Ovary (tissue), 9 donors: ENCODE data around the gene GNG8. TPM values are rescaled to one million over a fixed set of nuclear protein-coding genes. Genes with fewer than 3 reads are reported as not detected.

Experiments used
- DNase-seq, 5 donors: peaks; one replicate each; pipeline ENCODE4 v3.0.0-alpha.2; 2019 to 2020
- H3K27ac ChIP-seq, 2 donors: fragments of 200-600 bp; one replicate each; pipeline versions ENCODE4 v1.5.1 to v1.8.0; 2019 to 2022
- H3K27me3 ChIP-seq: fragments of 200-600 bp; one replicate; pipeline ENCODE4 v1.8.0; 2022
- H3K36me3 ChIP-seq: fragments of 200-600 bp; sonication (generic); one replicate; pipeline ENCODE4 v1.5.1; 2019
- H3K4me1 ChIP-seq: one replicate; pipeline ENCODE4 v1.8.1; 2013; ENCODE audit warnings: mild to moderate bottlenecking, moderate library complexity; ENCODE audit not compliant: insufficient read depth
- H3K4me3 ChIP-seq: fragments of 200-600 bp; sonication (generic); one replicate; pipeline ENCODE4 v1.5.1; 2017
- H3K9me3 ChIP-seq, 2 donors: fragments of 200-600 bp in 1 of 2; sonication (generic) in 1 of 2; one replicate each; pipeline versions ENCODE4 v1.5.1 to v1.8.1; 2013 to 2019; ENCODE audit warnings: mild to moderate bottlenecking in 1 of 2, moderate library complexity in 1 of 2
- EP300 ChIP-seq: sonication (generic); formaldehyde crosslinking; IDR thresholded peaks from one replicate; pipeline ENCODE4 v1.6.1; 2017; ENCODE audit warnings: antibody characterized with exemption
- POLR2A ChIP-seq: fragments of 450-650 bp; IDR thresholded peaks from one replicate; pipeline ENCODE4 v1.6.1; 2017; ENCODE audit warnings: antibody characterized with exemption, mild to moderate bottlenecking, moderate library complexity
- WGBS, 3 donors: extraction: QIAGEN DNeasy Blood & Tissue Kit in 1 of 3; methylation state at CpG; one replicate each; pipeline versions ENCODE4 v1.1.5 to v1.1.7; 2013 to 2017; 5-methylcytosine and 5-hydroxymethylcytosine counted together
- intact Hi-C, 4 donors: fragments of 100-400 bp; cut with DNase I; formaldehyde crosslinking; loops; one replicate each; pipeline versions ENCODE4 v1.11.0 to v1.15.1; 2022 to 2023
- polyA plus RNA-seq, 2 donors: library from polyadenylated mRNA; stranded (reverse); fragments of 200-250 nt in 1 of 2; fragments of 350-450 nt in 1 of 2; fragmentation: Illumina TruSeq in 1 of 2; extraction: RNeasy Lipid Tissue Mini Kit (QIAGEN cat#74804) in 1 of 2; gene quantifications; one replicate each; pipeline ENCODE4 v1.2.3, GENCODE V29; 2013 to 2014
- total RNA-seq, 7 donors: library from RNA; depleted of rRNA in 2 of 7; stranded (reverse); fragments of >200 nt in 2 of 7; fragmentation: NEBNext Ultra II Directional in 3 of 7; extraction: Animal tissue kit (Norgen Biotek cat#: 25700) in 3 of 7; gene quantifications; one replicate each; pipeline versions ENCODE4 v1.1.0 to v1.2.4, GENCODE V29; 2016 to 2023
- TF ChIP-seq, protein P1 (sequence below), 3 donors: fragments of 450-650 bp in 2 of 3; fragments of 200-600 bp in 1 of 3; IDR thresholded peaks; one replicate each; pipeline versions ENCODE4 v1.5.1 to v1.8.0; 2016 to 2022; ENCODE audit warnings: antibody characterized with exemption in 3 of 3, mild to moderate bottlenecking in 1 of 3
- donor health status: DM: no; HTN: no; CAD: no; lungs with moderate emphysema.
- donor health status: DM: no; HTN: no; CAD: no.
- donor health status: Bipolar disorder and iron deficiency.
- donor health status: DM: yes; HTN: yes; CAD: no.
- donor health status: DM: no; HTN: no; CAD: no.
- donor health status: DM: yes; HTN: yes; CAD: no.

The GNG8 gene
- total and polyA plus RNA-seq, 9 donors: not detected

DNA sequence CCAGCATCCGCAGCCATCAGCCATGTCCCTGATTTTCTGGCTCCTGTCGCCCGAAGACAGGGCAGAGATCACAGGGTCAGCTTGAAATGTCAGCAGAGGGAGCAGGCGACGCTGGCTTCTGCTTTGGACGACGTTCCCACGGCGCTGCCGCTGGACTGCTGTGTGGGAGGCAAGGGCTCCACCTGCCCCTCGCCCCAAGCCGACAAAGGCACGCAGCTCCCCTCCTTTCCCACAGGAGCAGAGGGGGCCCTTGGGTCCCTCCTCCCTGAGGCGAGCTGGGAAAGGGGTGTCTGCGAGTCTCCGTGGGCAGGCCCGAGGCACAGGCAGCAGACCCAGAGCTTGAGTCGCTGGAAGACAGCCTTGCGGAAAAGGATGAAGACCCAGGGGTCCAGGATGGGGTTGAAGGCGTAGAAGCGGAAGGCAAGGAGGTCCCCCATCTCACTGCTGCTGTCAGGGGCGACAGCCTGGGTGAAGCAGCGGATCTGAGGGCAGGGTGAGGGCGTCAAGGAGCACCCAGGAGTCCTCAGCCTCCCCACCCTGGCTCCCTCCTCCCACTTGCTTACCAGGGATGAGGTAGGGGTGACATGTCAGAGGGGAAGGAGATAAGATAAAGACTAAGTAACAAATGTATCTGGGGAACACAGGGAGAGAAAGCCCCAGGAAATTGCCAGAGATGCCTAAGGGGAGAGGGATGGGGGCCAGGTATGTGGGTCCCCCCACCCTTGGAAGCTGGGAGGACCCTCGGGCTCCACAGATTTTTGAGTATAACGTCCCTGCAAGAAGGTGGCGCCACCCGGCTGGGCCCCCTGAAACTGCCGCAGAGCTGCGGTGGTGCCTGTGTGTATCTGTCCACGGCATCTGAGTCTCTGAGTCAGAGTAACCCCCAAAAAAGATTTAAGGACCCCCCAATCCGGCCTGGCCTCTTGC is 14.5 kb downstream of the GNG8 start:
- WGBS, 3 donors: 41 to 57% (median 51%) methylated on average over 28 to 32 of the region's 32 CpGs
- H3K27ac ChIP-seq: peak overlapping the region in 1 of 2 donors; percentile 48
- H3K36me3 ChIP-seq: no peaks in the 10 kb centered on the region
- DNase-seq: no peak
- no peaks in the 10 kb centered on the region for H3K27me3 ChIP-seq
- H3K4me3 ChIP-seq: no peak overlapping the region
- no peaks in the 10 kb centered on the region for H3K4me1 ChIP-seq
- TF ChIP-seq EP300 (no peak), POLR2A (no peak)
- TF ChIP-seq, protein P1, sequence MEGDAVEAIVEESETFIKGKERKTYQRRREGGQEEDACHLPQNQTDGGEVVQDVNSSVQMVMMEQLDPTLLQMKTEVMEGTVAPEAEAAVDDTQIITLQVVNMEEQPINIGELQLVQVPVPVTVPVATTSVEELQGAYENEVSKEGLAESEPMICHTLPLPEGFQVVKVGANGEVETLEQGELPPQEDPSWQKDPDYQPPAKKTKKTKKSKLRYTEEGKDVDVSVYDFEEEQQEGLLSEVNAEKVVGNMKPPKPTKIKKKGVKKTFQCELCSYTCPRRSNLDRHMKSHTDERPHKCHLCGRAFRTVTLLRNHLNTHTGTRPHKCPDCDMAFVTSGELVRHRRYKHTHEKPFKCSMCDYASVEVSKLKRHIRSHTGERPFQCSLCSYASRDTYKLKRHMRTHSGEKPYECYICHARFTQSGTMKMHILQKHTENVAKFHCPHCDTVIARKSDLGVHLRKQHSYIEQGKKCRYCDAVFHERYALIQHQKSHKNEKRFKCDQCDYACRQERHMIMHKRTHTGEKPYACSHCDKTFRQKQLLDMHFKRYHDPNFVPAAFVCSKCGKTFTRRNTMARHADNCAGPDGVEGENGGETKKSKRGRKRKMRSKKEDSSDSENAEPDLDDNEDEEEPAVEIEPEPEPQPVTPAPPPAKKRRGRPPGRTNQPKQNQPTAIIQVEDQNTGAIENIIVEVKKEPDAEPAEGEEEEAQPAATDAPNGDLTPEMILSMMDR (IDR thresholded peaks at IDR 0.05): no peak
- intact Hi-C loops: no loop called here
- no peaks in the 10 kb centered on the region for H3K9me3 ChIP-seq

DNA sequence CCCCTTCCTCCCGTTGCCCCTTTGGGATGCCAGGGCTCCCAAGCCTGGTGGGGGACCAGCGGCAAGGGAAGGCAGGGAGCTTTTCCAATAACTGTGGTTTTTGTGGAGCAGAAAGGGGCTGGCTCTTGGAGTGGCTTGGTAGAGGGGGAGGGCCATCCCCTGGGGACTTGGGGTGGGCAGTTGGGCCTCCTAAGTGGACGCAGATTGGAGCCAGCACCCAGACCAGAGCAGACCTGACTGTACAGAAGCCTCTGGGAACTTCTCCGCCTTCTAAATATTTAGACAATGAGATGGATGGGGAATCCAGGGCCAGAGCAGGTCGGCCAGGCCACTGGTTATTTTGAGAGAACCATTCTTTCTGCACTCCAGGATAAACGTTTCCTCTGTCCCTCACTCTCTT is 15.3 kb downstream of the GNG8 start:
- WGBS, 3 donors: 18 to 28% (median 24%) methylated on average over 6 of the region's 6 CpGs
- intact Hi-C loops: no loop called here
- Histone ChIP-seq H3K4me1 (no peaks in the 10 kb centered on the region), H3K27me3 (no peaks in the 10 kb centered on the region), H3K36me3 (no peaks in the 10 kb centered on the region), H3K4me3 (no peak overlapping the region), H3K27ac (peak overlapping the region; percentile 10 to 48), H3K9me3 (no peaks in the 10 kb centered on the region)
- no peak for DNase-seq
- TF ChIP-seq POLR2A (no peak), EP300 (no peak)
- TF ChIP-seq, protein P1 (IDR thresholded peaks at IDR 0.05): no peak

DNA sequence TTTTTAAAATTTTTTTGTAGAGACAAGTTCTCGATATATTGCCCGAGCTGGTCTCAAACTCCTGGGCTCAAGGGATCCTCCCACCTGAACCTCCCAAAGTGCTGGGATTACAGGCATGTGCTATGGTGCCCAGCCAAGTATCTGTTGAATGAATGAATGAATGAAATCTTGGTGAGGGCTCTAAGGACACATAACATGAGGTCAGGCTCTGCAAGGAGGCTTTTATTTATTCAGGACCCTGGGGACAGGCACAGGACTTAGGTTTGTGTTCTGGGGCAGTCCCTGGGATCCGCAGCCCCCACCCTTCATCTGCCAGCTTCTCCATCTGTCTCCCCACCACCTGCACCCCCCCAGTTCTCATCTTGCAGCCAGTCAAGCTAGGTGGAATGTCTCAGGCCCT is 15.7 kb downstream of the GNG8 start:
- 86 to 92% (median 91%) methylated on average over 3 of the region's 3 CpGs for WGBS, 3 donors
- no peaks in the 10 kb centered on the region for H3K4me1 ChIP-seq
- no peaks in the 10 kb centered on the region for H3K9me3 ChIP-seq
- DNase-seq: no peak
- no peaks in the 10 kb centered on the region for H3K36me3 ChIP-seq
- peak overlapping the region in 1 of 2 donors; percentile 10 for H3K27ac ChIP-seq
- H3K27me3 ChIP-seq: no peaks in the 10 kb centered on the region
- TF ChIP-seq EP300 (no peak), POLR2A (no peak)
- TF ChIP-seq, protein P1 (IDR thresholded peaks at IDR 0.05): no peak
- H3K4me3 ChIP-seq: no peak overlapping the region
- intact Hi-C loops: no loop called here

DNA sequence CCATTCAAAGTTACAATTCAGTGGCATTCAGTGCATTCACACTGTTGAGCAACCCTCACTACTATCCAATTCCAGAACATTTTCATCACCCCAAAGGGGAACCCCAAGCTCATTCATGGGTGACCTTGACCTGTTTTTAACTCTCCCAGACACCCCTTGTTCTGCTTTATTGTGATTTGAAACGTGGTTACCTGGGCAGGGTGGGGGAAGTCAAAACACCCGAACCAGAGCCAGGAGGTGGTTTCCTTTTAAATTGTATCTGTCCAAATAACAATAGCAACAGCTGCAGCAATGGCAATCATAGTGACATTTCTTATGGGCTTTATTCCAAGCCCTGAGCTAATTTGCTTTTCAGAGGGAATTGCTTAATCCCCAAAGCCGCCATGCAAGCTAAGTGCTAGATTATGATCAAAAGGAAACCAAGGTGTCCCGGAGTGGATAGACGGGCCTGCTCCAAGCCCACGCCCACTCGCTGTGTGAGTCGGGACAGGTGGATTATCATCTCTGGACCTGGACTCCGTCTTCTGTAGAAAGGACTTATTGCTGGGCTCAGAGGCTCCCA is 17.3 kb downstream of the GNG8 start:
- Histone ChIP-seq H3K27ac (no peak overlapping the region), H3K4me3 (no peak overlapping the region), H3K9me3 (no peaks in the 10 kb centered on the region), H3K27me3 (no peaks in the 10 kb centered on the region), H3K4me1 (no peaks in the 10 kb centered on the region), H3K36me3 (no peaks in the 10 kb centered on the region)
- 59 to 67% (median 61%) methylated on average over 9 of the region's 9 CpGs for WGBS, 3 donors
- intact Hi-C loops: loop anchor here in 1 of 4 donors (10.0 kb wide), 1 partner anchor 46 kb away; the partner anchor contains the start of gene DACT3
- no peak for TF ChIP-seq EP300
- no peak for TF ChIP-seq POLR2A
- TF ChIP-seq, protein P1 (IDR thresholded peaks at IDR 0.05): no peak
- DNase-seq: no peak
